Lower leg skin (tissue), 3 donors: Measurements from ENCODE around the gene SORBS2.

Experiments used
- POLR2A ChIP-seq, 2 donors: fragments of 450-650 bp; IDR thresholded peaks; one replicate each; pipeline ENCODE4 v1.6.1; 2016 to 2017; ENCODE audit warnings: antibody characterized with exemption in 2 of 2, mild to moderate bottlenecking in 1 of 2, moderate library complexity in 1 of 2
- TF ChIP-seq, protein P1 (sequence below), 3 donors: fragments of 450-650 bp; IDR thresholded peaks; one replicate each; pipeline ENCODE4 v1.5.1; 2016; ENCODE audit warnings: antibody characterized with exemption in 3 of 3, mild to moderate bottlenecking in 3 of 3, moderate library complexity in 2 of 3

DNA sequence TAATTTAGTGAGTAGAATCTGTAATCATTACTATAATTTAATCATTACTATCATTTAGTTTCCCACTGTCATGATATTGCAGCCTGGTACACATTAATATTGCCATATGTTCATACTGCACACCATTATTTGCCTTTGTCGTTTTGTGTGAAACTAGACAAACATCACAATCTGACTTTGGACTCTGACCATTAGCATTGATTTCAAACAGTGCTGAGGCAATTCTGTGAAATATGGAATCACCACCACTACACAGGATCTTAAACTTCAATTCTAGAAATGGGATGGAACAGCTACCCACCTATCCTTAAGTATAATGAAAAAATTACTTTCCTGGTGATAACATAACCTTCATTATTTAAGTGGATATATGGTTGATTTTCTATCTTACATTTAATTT, 98.3 kb downstream of the SORBS2 start:
- TF ChIP-seq, protein P1, sequence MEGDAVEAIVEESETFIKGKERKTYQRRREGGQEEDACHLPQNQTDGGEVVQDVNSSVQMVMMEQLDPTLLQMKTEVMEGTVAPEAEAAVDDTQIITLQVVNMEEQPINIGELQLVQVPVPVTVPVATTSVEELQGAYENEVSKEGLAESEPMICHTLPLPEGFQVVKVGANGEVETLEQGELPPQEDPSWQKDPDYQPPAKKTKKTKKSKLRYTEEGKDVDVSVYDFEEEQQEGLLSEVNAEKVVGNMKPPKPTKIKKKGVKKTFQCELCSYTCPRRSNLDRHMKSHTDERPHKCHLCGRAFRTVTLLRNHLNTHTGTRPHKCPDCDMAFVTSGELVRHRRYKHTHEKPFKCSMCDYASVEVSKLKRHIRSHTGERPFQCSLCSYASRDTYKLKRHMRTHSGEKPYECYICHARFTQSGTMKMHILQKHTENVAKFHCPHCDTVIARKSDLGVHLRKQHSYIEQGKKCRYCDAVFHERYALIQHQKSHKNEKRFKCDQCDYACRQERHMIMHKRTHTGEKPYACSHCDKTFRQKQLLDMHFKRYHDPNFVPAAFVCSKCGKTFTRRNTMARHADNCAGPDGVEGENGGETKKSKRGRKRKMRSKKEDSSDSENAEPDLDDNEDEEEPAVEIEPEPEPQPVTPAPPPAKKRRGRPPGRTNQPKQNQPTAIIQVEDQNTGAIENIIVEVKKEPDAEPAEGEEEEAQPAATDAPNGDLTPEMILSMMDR (IDR thresholded peaks at IDR 0.05), result no peak
- TF ChIP-seq POLR2A (IDR thresholded peaks at IDR 0.05), result no peak
